Measurements from ENCODE around the gene IREB2.
"Not testable (repeated sequence)": the region's sequence is repeated elsewhere in the genome, so short reads cannot be mapped to it uniquely, and the experiment has no call there.

The IREB2 gene

DNA sequence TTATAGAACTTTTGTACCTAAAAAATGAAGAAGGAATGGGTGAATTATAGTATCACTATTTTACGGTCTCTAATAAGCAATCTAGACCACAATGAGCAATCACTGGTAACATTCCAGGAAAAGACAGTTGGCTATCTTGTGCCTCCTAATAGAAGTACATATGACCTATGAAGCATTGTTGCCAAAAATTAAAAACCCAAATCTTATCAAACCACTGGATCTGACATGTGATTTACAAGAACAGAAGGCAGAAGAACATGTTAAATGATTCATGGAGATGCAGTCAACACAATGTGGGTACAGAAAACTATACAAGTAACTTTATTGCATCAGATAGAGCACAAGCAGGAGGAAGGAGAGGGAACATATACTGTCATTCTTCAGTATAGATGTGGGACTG lies 54.9 kb downstream of the IREB2 start:
- no peak for FAIRE-seq

DNA sequence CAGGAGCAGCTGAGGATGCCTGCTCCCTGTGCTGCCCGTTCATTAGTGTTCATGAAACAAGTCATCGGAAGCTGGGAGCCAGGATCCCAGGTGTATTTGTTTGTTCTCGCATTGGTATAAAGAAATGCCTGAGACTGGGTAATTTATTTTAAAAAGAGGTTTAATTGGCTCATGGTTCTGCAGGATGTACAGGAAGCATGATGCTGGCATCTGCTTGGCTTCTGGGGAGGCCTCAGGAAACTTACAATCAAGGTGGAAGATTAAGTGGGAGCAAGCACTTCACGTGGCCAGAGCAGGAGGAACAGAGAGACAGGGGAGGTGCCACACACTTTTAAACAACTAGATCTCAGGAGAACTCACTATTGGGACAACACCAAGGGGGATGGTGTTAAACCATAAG lies 63.8 kb downstream of the IREB2 start:
- FAIRE-seq: no peak

DNA sequence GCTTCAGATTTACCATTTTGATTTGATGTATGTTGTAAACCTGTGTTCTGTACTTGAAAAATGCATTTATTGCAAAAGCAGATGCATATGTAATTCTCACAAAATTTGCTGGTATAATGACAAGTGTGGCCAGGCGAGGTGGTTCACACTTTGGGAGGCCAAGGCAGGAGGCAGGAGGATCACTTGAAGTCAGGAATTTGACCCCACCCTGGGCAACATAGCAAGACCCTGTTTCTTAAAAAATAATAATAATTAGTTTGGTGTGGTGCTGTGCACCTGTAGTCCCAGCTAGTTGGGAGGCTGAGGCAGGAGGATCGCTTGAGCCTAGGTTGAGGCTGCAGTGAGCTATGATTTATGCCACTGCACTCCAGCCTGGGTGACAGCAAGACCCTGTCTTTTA lies 64.6 kb downstream of the IREB2 start:
- FAIRE-seq: no peak

DNA sequence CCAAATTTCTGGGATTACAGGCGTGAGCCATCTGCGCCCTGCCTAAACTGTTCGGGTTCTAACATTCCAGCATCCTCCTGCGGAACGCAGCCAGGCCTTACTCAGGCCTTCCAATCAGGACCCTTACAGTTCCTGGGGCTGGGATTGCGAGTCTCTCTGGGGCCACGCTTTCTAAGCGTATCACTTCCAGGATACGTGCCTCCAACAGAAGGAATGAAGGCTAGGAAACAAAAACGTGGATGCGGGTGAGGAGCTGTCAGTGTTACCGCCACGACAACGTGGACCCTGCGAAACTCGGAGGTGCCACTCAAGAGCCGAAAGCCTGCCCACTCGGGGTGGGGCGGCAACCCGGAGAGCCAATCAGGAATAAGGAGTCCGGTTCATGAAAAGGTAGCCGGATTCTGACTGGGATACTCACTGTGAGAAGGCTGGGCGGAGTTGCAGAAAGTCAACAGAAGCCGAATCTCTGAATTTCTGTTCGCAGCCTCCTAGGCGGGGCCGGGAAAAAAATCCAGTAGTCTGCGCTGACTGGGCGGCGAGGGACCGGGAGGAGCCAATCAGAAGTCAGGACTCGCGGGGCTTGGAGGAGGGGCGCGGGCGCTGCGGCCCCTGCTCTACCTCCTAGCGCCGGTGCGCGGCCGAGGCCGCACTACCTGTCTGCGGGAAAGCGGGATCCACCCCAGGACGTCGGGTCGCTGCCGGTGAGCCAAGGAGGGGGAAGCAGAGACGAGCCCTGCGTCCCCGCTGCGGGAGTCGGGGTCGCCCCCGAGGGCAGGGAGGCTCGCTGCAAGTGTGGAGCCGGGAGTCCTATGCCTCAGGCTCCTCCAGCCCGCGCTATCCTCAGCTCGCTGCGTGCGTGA lies 69.2 kb downstream of the IREB2 start, which contains the start of gene HYKK:
Gene HYKK (plus strand): TSS at position 607 of the 860 bp plus-strand sequence. CDS start 5,512 bp downstream, outside the sequence.
- FAIRE-seq: peak; percentile 97

DNA sequence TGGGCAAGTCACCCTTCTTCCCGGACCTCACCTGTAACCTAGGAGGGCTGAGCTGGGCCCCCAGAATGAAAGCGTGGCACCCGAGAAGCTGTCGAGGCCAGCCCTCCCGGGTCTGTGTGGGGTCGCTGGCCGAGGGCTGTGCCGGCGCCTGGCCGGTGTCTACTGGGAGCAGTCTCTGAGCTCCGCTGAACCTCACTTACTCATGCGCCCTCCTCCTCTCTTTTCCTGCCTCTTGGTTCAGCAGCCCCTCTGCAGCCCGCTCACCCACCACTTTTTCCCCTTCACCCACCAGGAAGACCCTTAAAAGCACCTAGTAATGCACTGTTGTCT lies 69.8 kb downstream of the IREB2 start:
- no peak for FAIRE-seq

DNA sequence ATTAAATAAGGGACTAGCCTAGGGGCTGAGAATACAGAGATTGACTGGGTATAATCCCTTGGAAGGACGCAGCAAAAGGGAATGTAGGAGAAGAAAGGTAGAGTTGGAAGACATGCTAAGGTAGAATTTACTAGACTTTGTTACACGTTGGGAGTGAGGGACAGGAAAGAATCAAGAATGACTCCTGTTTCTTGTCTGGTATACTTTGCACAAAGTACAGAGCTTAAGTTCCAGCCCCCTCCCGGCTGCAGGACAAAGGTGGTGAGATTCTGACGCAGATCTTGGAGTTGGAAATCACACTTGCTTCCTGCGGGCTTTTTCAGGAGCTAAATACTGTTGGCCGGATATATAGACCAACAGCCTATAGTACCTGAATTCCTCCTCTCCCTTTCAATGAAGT lies 70.3 kb downstream of the IREB2 start:
- no peak for FAIRE-seq

DNA sequence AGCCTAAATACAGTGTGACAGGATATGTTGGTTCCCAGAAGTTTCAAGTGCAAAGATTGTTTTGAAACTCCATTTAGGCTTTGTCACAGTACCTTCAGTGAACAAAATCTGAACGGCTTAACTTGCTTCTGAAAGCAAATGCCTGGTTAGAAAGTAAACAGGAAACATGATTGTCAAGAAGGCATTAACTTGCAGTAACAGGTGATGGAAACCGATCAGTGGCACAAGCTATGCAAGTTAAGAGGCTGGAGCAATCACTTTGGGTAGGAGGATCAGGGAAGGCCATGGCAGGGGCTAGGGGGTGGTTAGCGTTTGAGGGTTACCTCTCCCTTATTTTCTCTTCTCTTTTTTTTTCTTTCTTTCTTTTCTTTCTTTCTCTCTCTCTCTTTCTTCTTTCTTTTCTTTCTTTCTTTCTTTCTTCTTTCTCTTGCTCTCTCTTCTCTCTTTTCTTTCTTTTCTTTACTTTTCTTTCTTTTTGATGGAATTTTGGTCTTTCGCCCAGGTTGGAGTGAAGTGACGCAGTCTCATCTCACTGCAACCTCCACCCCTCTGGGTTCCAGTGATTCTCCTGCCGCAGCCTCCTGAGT lies 71.8 kb downstream of the IREB2 start:
- no peak for FAIRE-seq

DNA sequence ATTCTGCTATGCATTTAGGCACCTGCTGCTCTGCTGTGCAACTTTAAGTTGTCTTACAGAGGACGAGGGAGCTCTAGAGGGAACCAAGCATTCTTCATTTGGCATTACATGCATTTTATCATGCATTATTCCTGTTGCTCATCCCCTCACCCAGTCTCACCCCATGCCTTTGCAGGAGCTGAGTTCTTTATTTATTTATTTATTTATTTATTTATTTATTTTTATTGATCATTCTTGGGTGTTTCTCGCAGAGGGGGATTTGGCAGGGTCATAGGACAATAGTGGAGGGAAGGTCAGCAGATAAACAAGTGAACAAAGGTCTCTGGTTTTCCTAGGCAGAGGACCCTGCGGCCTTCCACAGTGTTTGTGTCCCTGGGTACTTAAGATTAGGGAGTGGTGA lies 82.0 kb downstream of the IREB2 start:
- not testable (repeated sequence) for FAIRE-seq

DNA sequence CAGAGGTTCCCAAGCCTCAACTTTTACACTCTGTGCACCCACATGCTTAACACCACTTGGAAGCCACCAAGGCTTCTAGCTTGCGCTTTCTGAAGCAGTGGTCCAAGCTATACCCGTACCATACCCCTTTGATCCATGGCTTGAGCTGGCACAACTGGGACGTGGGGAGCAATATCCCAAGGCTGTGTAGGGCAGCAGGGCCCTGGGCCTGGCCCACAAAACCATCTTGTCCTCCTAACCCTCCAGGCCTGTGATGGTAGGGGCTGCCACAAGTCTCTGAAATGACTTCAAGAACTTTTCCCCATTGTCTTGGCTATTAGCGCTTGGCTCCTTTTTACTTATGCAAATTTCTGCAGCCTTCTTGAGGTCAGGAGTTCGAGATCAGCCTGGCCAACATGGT lies 86.2 kb downstream of the IREB2 start:
- FAIRE-seq: no peak

DNA sequence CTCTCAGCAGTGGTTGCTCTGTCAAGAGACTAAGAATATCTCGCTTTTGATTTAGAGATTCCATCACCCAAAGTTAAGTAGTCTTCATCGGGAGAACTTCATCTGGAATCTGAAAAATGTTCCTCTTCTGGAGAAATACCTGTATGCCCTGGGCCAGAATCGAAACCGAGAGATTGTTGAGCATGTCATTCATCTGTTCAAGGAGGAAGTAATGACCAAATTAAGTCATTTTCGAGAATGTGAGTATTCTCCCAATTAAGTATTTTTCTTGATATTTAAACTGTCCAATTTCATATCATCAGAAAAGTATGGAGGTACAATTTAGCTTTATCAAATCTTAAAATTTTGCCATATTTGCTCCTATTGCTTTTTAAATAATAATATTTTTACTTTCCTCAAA lies 89.3 kb downstream of the IREB2 start:
- FAIRE-seq: no peak

- FAIRE-seq: no peak
Measured at GRCh38 chr15:78533331-78533730, 95.3 kb downstream of the IREB2 start.

DNA sequence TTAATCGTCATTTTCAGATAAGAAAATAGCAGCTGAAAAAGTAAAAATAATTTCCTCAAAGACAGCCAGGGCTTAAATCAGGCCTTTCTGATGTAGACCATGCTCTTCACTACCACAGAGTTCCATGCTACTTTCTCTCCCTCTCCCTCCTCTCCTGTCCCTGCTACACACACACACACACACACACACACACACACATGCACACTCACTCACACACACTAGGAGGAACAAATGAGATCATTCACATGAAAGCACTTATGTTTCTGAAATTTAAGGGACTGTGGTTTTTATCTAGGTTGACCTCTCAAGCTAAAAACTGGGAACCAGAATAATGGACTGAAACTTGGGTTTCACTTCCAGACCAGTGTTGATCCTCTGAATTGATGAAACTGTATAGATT lies 98.1 kb downstream of the IREB2 start:
- no peak for FAIRE-seq

GRCh38 chr15:78537266-78537905 lies 99.4 kb downstream of the IREB2 start:
- FAIRE-seq: no peak

DNA sequence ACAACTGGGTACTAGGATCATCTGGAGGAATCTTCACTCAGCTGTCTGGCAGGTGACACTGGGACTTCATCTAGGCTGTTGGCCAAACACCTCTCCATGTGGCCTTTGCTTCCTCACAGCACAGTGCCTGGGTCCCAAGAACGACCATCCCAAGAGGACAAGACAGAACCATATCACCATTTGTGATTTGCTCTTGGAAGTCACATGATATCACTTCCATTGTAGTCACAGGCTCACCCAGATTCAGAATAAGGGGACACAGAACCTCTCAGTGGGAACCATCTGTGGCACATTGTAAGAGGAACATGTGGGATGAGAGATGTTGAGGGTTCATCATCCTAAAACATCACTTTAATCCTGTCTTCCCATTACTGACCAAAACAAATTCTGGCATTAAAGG lies 100.3 kb downstream of the IREB2 start:
- no peak for FAIRE-seq

GRCh38 chr15:78539464-78540140 lies 101.6 kb downstream of the IREB2 start:
- not testable (repeated sequence) for FAIRE-seq

DNA sequence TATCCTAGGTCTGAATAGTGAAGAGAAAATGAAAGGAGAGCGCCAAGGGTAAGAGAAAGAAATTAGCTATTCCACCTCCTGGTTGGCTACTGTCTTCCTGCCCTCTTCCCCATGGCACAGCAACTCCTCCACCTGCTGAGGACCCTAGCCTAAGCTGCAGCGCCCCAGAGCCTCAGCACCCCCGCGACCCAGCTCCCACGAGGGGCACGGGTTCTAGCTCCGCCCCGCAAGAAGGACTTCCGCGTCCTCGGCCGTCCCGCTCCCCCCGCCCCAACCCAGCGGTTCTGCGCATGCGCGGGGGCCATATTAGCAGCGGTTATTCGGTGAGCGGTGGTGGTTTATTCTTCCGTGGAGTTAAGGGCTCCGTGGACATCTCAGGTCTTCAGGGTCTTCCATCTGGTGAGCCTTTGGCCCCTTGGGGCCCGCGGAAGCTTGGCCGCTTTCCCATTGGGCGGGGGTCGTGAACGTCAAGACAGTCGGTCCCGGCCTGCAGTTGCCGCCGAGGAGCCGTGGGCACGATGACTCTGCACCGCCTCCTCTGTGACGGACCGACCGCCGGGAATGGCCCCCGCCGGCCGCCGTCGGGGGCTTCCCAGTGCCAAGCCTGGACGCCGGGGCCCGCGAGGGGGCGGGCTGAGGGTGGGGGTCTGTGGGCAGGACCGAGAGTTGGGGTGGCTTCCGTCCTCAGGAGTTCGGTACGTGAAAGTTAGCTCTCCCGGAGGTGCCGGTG lies 102.3 kb downstream of the IREB2 start, which contains the start of gene PSMA4:
Gene PSMA4 (plus strand): TSS at position 304 of the 730 bp plus-strand sequence. CDS start 1,484 bp downstream, outside the sequence.
- FAIRE-seq: no peak

DNA sequence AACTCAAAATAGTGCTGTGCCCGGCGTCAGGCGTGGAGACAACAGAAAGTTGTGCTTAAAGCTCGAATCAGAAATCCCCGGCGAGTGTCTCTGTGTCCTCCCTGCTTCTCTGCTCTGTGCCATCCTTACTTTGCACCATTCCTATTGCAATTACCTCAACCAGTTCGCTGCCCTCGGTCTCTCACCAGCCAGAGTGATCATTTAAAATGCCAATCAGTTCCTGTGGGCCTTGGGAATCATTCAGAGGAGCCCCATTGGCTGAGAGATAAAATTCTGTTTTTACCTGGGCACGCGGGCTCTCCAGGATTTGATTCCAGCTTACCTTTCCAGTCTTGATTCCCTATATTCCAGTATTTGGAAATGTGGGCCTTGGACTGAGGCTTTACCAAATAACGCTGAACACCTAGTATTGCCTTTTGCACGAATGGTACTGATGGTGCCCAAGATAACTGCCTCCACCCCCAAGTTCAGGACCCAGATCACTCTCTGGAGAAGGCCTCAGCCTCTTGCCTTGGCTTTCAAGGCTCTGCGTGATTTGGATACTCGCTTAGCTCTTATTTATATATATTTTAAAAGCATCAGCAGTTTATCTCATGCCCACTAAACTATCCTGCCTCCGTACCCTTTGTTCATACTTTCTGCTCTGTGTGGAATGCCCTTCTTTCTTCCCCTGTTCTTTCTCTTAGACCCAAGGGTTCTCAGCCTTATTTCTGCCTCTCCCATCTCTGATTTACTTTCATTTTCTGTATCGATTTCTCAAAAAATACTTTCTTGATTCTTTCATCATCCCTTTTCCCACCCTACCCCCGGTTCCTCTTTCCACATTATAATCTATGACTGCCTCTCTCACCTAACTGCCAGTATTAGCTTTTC lies 103.1 kb downstream of the IREB2 start:
- FAIRE-seq: no peak

DNA sequence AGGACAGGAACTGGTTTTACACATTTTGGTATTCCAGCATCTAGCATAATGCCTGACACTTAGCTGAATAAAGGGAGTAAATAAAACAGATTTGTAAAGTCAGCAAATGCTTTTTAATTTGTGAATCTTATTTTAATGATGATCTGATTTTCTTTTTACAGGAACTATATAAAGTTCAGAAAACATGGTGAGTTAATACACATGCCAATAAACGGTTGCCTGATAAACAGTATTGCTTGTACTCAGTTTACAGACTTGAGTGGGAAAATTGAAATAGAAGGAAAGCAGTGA lies 103.7 kb downstream of the IREB2 start:
- no peak for FAIRE-seq

- FAIRE-seq: no peak
Measured at GRCh38 chr15:78542647-78543046, 104.6 kb downstream of the IREB2 start.

DNA sequence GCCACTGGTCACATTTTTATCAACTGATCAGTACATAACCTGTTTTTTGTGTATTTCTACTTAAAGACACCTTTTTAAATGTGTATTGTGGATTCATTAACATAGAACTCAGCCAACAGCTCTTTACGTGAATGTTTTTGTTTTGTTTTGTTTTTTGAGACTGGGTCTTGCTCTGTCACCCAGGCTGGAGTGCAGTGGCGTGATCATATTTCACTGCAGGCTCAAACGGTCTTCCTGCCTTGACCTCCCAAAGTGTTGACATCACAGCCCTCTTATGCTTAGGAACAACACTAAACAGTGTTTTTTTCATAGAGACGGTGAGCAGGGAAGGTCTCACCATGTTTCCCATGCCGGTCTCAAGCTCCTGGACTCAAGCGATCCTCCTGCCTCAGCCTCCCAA lies 112.2 kb downstream of the IREB2 start:
- FAIRE-seq: no peak

GRCh38 chr15:78550815-78551214 lies 112.8 kb downstream of the IREB2 start:
- no peak for FAIRE-seq

Measured in endometrium (tissue), 2 donors.